ENCODE measurements around the gene CALCB.

Gene CALCB

GRCh38 chr11:15071556-15072255 is 1.7 kb upstream of the CALCB start:
- H3K79me2 ChIP-seq (ENCODE audit: control insufficient read depth, low read length): no peaks in the 10 kb centered on the region
- no peaks in the 10 kb centered on the region for H3K9me2 ChIP-seq (replicated peaks; ENCODE audit: control insufficient read depth, low read length)
- H3K9me3 ChIP-seq (ENCODE audit: control insufficient read depth, insufficient read depth, low read length): no peaks in the 10 kb centered on the region
- no peak overlapping the region for H3K4me3 ChIP-seq (ENCODE audit: low read length)
- H3K4me2 ChIP-seq (ENCODE audit: low read length): no peak overlapping the region
- no peak overlapping the region for H3K27ac ChIP-seq (ENCODE audit: low read depth, low read length)
- H3K36me3 ChIP-seq (ENCODE audit: control insufficient read depth, low read length): no peaks in the 10 kb centered on the region
- TF ChIP-seq EZH2phosphoT487 (IDR thresholded peaks at IDR 0.05; ENCODE audit: borderline replicate concordance, low read length) (no peak), CTCF (IDR thresholded peaks at IDR 0.05; ENCODE audit: low read depth, low read length, poor library complexity, severe bottlenecking) (no peak)
- H4K20me1 ChIP-seq (ENCODE audit: control insufficient read depth, insufficient read depth, low read depth, low read length): no peaks in the 10 kb centered on the region
- no peaks in the 10 kb centered on the region for H3K27me3 ChIP-seq (ENCODE audit: control insufficient read depth, low read length)
- H3K4me1 ChIP-seq (ENCODE audit: control insufficient read depth, low read length): peaks cover 6% of the 10 kb centered on the region
- no peaks in the 10 kb centered on the region for H3F3A ChIP-seq (ENCODE audit: control insufficient read depth, insufficient read depth)

GRCh38 chr11:15072551-15073143 is 746 bp upstream of the CALCB start:
- no peaks in the 10 kb centered on the region for H3K9me2 ChIP-seq (replicated peaks; ENCODE audit: control insufficient read depth, low read length)
- H3K36me3 ChIP-seq (ENCODE audit: control insufficient read depth, low read length): no peaks in the 10 kb centered on the region
- H4K20me1 ChIP-seq (ENCODE audit: control insufficient read depth, insufficient read depth, low read depth, low read length): no peaks in the 10 kb centered on the region
- no peaks in the 10 kb centered on the region for H3K9me3 ChIP-seq (ENCODE audit: control insufficient read depth, insufficient read depth, low read length)
- TF ChIP-seq CTCF (IDR thresholded peaks at IDR 0.05; ENCODE audit: low read depth, low read length, poor library complexity, severe bottlenecking): no peak
- TF ChIP-seq EZH2phosphoT487 (IDR thresholded peaks at IDR 0.05; ENCODE audit: borderline replicate concordance, low read length): no peak
- no peaks in the 10 kb centered on the region for H3F3A ChIP-seq (ENCODE audit: control insufficient read depth, insufficient read depth)
- H3K27ac ChIP-seq (ENCODE audit: low read depth, low read length): no peak overlapping the region
- H3K27me3 ChIP-seq (ENCODE audit: control insufficient read depth, low read length): no peaks in the 10 kb centered on the region
- no peak overlapping the region for H3K4me3 ChIP-seq (ENCODE audit: low read length)
- H3K79me2 ChIP-seq (ENCODE audit: control insufficient read depth, low read length): no peaks in the 10 kb centered on the region
- peaks cover 6% of the 10 kb centered on the region for H3K4me1 ChIP-seq (ENCODE audit: control insufficient read depth, low read length)
- no peak overlapping the region for H3K4me2 ChIP-seq (ENCODE audit: low read length)

GRCh38 chr11:15074206-15075161 is 1.1 kb downstream of the CALCB start:
- Histone ChIP-seq H3K4me2 (ENCODE audit: low read length) (peak overlapping the region; percentile 64), H3K4me3 (ENCODE audit: low read length) (peak overlapping the region; percentile 54), H3F3A (ENCODE audit: control insufficient read depth, insufficient read depth) (no peaks in the 10 kb centered on the region), H3K36me3 (ENCODE audit: control insufficient read depth, low read length) (no peaks in the 10 kb centered on the region), H3K79me2 (ENCODE audit: control insufficient read depth, low read length) (no peaks in the 10 kb centered on the region), H4K20me1 (ENCODE audit: control insufficient read depth, insufficient read depth, low read depth, low read length) (no peaks in the 10 kb centered on the region), H3K4me1 (ENCODE audit: control insufficient read depth, low read length) (peaks cover 6% of the 10 kb centered on the region), H3K27me3 (ENCODE audit: control insufficient read depth, low read length) (no peaks in the 10 kb centered on the region), H3K9me2 (replicated peaks; ENCODE audit: control insufficient read depth, low read length) (no peaks in the 10 kb centered on the region), H3K27ac (ENCODE audit: low read depth, low read length) (no peak overlapping the region), H3K9me3 (ENCODE audit: control insufficient read depth, insufficient read depth, low read length) (no peaks in the 10 kb centered on the region)
- TF ChIP-seq CTCF (IDR thresholded peaks at IDR 0.05; ENCODE audit: low read depth, low read length, poor library complexity, severe bottlenecking): peak; percentile 91
- no peak for TF ChIP-seq EZH2phosphoT487 (IDR thresholded peaks at IDR 0.05; ENCODE audit: borderline replicate concordance, low read length)

Data from DOHH2 (cell line).